Activated gamma-delta T cell (primary cell): Measurements from ENCODE around the gene DNM2.
A peak's percentile ranks its signal among the peaks of the same experiment; 100 is the strongest.
"Not testable (repeated sequence)": the region's sequence is repeated elsewhere in the genome, so short reads cannot be mapped to it uniquely, and the experiment has no call there.

ENCODE experiments used
- DNase-seq: peaks from one replicate; lab custom pipeline; 2025; lab: John Stamatoyannopoulos, UW
- total RNA-seq, 2 donors: gene quantifications; one replicate each; lab custom pipeline; 2026; lab: John Stamatoyannopoulos, UW

Gene DNM2
- 296 to 400 reads per million in 2 donors for total RNA-seq

GRCh38 chr19:10717356-10718204, at the start of gene DNM2:
Gene DNM2, plus strand, starts transcription at chr19:10718079. Its CDS starts 164 bp downstream, at chr19:10718243.
- peak; percentile 96 for DNase-seq

- no peak for DNase-seq
Observed at GRCh38 chr19:10669246-10669645, 48.6 kb upstream of the DNM2 start.

- no peak for DNase-seq
Observed at GRCh38 chr19:10670182-10670581, 47.7 kb upstream of the DNM2 start.

- no peak for DNase-seq
Observed at GRCh38 chr19:10670876-10671804, 46.7 kb upstream of the DNM2 start.

- not testable (repeated sequence) for DNase-seq
Observed at GRCh38 chr19:10671922-10672321, 46.0 kb upstream of the DNM2 start.

GRCh38 chr19:10675214-10675613, 42.7 kb upstream of the DNM2 start:
- DNase-seq = not testable (repeated sequence)

GRCh38 chr19:10677751-10678150, 40.1 kb upstream of the DNM2 start:
- no peak for DNase-seq

GRCh38 chr19:10678813-10679212, 39.1 kb upstream of the DNM2 start:
- DNase-seq = no peak

- DNase-seq = no peak
Observed at GRCh38 chr19:10679743-10680142, 38.1 kb upstream of the DNM2 start.

- DNase-seq = no peak
Observed at GRCh38 chr19:10680545-10681135, 37.2 kb upstream of the DNM2 start.

GRCh38 chr19:10681658-10682057, 36.2 kb upstream of the DNM2 start:
- no peak for DNase-seq

GRCh38 chr19:10682397-10683063, 35.3 kb upstream of the DNM2 start:
- no peak for DNase-seq

GRCh38 chr19:10683064-10683426, 34.8 kb upstream of the DNM2 start:
- no peak for DNase-seq

- no peak for DNase-seq
Observed at GRCh38 chr19:10683582-10683981, 34.3 kb upstream of the DNM2 start.

GRCh38 chr19:10685210-10685609, 32.7 kb upstream of the DNM2 start:
- no peak for DNase-seq

- DNase-seq = no peak
Observed at GRCh38 chr19:10686193-10686592, 31.7 kb upstream of the DNM2 start.

- no peak for DNase-seq
Observed at GRCh38 chr19:10686661-10687517, 31.0 kb upstream of the DNM2 start.

- DNase-seq = no peak
Observed at GRCh38 chr19:10687518-10688288, 30.2 kb upstream of the DNM2 start.

- DNase-seq = no peak
Observed at GRCh38 chr19:10688545-10689280, 29.2 kb upstream of the DNM2 start.
